Activated CD4-positive, alpha-beta T cell treated with anti-CD3 and anti-CD28 coated beads, Interleukin-2, amount 50 U/mL, for 24 hours (primary cell): ENCODE data around the gene TIGD1.

Experiments used
- DNase-seq, 2 donors: peaks; one replicate each; pipeline ENCODE4 v3.0.0-alpha.2; 2020; ENCODE audit warnings: low read depth in 1 of 2, low spot score in 1 of 2

TIGD1 gene

GRCh38 chr2:232550354-232551249 is at the start of gene TIGD1, which contains the start of gene EIF4E2:
TSS of gene TIGD1 (minus strand) at chr2:232550557. CDS start at chr2:232549882, 675 bp downstream.
TSS of gene EIF4E2 (plus strand) at chr2:232550689. CDS start at chr2:232550725, 36 bp downstream.
- DNase-seq: peak; percentile 88 to 90

- no peak for DNase-seq
Observed at GRCh38 chr2:232598293-232598692, 47.9 kb upstream of the TIGD1 start.

DNA sequence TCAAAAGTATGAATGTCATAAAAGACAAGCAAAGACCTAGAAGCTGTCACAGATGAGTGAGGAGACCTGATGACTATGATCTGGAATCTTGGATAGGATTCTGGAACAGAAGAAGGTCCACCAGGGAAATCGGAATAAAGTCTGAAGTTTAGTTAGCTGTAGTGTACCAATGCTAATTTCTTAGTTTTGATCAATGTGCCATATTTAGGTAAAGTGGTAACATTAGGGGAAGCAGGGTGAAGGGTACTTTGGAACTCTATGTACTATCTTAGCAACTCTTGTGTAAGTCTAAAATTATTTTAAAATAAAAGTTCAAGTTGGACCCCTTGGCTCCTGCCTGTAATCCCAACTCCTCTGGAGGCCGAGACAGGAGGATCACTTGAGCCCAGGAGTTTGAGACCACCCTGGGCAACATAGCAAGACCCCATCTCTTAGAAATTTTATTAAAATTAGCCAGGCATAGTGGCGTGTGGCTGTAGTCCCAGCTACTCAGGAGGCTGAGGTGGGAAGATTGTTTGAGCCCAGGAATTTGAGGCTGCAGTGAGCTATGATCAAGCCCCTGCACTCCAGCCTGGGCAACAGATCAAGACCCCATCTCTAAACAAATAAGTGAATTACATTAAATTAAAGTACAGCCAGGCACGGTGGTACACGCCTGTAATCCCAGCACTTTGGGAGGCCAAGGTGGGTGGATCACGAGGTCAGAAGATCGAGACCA is 47.2 kb upstream of the TIGD1 start:
- no peak for DNase-seq

- no peak for DNase-seq
Observed at GRCh38 chr2:232593982-232594381, 43.6 kb upstream of the TIGD1 start.

- no peak for DNase-seq
Observed at GRCh38 chr2:232592772-232593395, 42.5 kb upstream of the TIGD1 start.

- DNase-seq: no peak
Observed at GRCh38 chr2:232588680-232589585, 38.6 kb upstream of the TIGD1 start.

DNA sequence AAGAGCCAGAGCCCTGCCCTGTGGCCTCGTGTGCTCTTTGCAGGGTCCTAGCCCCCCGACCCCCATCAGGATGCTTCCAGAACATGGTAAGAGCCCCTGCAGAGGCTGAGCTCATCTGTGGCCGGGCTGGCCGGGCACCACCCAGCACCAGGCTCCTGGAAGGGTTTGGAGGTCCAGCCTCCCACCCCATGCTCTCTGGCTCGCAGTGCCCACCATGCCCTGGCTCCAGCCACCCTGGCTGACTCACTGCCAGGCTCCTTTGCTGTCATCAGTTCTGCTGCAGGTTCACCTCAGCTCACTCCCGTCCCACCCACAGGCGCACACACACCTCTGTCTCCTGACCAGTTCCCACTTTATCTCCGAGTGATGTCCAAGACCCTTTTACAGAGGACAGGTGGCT is 37.7 kb upstream of the TIGD1 start:
- no peak for DNase-seq

DNA sequence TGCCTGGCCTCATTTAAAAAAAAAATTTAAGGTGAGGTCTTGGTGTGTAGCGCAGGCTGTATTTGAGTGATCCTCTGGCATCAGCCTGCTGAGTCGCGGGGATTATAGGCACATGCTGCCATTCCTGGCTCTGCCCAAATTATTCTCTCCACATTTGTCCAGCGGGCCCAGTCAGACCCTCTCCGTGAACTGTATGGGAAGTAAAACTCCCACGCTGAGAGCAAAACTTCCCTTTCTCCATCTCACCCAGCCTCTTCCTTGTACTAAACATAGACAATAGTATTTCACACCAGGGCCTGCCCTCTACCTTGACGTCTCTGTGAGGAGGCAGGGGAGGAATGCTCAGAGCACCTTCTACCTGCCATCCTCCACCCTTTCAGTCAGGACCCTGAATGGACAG is 37.2 kb upstream of the TIGD1 start:
- no peak for DNase-seq

DNA sequence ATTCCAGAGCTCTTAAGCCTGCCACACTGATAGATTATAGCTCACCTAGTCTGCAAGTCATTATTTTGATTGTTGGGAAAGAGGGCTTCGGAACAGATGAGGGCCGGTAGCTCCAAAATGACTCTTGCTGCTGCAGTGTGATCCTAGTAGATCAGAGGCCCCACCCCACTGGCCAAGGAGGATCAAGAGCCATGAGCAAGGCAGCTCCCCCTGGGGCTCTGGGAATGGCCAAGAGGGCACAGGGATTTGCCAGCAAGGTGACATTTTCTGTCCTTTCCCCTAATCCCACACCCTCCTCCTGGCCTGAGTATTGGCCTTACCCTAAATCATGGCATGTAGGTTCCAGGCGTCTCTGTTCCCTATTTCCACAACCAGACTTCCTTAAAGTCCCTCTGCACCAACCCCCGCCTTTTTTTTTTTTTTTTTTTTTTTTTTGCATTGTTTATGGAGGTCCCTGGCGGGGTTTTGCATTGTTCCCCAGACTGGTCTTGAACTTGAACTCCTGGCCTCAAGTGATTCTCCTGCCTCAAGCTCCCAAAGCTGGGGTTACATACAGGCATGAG is 36.7 kb upstream of the TIGD1 start:
- no peak for DNase-seq

DNA sequence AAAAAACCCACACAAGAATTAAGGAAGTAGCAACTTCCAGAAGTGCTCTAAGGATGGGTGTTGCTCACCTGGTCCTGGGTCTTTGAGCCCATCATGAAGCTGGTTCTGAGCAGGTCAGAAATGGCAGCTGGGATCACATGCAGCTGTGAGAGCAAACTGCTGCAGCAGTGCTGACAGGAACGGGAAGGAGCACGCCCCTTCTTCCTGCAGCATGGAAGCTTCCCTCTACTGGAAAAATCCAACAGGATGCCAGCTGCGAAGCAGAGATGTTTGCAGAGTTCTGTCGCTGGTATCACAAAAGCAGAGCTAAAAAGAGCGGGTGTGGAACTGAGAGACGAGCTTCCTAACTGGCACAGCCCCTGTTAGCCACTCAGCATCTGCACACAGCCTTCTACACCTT is 33.9 kb upstream of the TIGD1 start:
- DNase-seq: no peak

DNA sequence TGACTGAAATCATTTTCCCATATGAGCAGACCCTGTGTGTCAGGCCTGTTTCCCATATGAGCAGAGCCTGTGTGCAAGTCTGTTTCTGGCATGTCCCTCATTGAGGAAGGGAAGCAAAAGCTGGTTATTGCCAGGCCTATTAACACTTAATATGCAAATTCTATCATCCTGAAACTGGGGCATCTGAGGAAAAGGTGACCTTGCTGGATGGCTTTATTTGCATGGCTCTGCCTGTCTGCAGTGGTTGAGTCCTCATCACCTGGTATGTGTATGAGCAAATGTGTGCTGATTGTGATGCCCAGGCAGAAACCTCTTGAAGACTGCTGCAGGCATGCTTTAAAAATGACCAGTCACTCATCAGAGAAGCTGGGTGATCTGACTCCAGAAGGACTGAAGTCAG is 31.4 kb upstream of the TIGD1 start:
- no peak for DNase-seq

DNA sequence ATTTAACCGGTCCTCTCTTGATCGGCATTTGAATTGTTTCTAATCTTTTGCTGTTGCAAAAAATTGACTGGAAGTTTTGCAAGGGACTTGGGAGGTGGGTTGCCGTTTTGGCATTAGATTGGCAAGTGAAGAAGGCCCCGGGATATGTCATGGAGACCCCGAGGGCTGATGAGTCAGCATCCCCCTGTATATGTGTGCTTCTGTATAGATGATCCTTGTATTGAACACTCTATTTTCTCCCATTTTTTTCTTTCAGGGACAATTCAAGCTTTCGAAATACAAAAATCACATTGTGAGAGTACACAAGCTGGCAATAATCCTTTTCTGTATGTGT is 30.3 kb upstream of the TIGD1 start:
- DNase-seq: no peak

- no peak for DNase-seq
Observed at GRCh38 chr2:232578626-232579025, 28.3 kb upstream of the TIGD1 start.

DNA sequence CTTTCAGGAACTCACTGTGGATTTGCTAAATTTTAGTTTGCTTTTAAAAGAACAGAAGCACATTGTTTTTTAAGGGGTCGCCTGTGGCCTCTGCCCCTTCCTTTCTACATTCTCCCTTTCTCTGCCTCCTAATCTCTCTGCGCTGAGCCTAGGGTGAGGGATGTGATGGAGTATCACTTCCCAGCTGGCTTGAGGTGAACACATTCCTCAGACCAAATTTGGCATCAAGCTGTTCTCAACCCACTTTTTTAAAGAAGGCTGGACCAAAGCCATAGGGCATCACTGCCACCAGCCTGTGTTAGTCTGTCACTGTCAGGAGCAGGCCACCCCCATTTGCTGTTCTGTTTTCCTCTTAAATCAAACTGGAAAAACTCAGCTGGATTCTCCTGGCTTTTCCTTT is 27.5 kb upstream of the TIGD1 start:
- DNase-seq: no peak

GRCh38 chr2:232576995-232577394 is 26.6 kb upstream of the TIGD1 start:
- no peak for DNase-seq

- DNase-seq: no peak
Observed at GRCh38 chr2:232575404-232575746, 25.0 kb upstream of the TIGD1 start.

DNA sequence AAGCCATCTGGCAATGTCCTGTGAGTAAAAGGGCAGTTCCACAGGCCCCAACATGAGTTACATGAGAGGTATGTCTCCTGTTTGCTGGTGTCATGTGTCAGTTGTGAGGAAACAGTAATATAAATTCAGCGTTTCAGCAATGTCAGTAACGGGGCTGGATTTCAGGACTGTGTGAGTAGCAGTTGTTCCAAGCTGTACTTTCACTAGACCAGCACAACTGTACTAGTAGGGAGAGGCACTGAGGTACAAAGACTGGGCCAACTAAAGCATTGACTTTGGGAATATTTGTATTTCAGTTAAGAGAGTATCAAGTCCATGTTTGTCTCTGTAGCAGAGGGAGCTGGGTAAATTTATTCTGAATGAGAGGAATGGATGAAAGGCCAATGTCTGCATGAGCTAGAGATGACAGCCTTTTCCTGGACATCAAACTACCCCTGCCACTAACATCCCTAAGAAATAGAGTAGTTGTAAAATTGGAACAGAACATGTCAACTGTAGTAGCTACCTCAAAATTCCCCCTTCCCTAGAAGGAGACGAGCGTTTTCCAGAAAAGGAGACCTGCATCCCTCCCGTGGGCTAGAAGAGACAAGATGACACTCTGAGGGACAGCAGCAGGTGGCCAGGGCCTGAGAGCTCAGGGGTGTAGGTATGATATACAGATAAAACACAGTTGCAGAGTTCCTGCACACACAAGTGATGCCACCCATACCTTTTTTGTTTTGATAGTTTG is 24.5 kb upstream of the TIGD1 start:
- no peak for DNase-seq

- no peak for DNase-seq
Observed at GRCh38 chr2:232573771-232574435, 23.5 kb upstream of the TIGD1 start.

DNA sequence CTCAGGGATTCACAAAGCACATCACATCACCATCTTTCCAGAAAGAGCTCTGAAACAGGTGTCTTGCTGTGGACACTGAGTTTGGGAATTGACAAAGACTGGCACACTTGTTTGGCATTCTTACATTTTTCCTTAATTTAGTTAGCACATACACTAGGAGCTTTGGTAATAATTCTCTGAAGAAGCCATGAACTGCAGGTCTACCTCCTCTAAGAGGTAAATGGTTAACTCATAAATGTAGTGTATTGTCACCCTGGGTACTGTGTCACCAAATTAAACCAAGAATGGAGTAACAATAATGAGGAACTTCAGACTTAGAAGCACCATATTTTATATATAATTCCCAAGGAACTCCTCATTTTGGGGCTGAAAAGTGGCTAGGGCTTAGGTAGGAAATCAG is 22.7 kb upstream of the TIGD1 start:
- DNase-seq: no peak
